HepG2 (cell line): ENCODE data around the gene HLA-DPB1. TPM values are rescaled to one million over a fixed set of nuclear protein-coding genes. Genes with fewer than 3 reads are reported as not detected.

Experiments used
- ATAC-seq: fragments of 200-7000 bp; cut with Tn5 transposase; 3 replicates; pipeline ENCODE4 v1.9.1; 2020; ENCODE audit warnings: mild to moderate bottlenecking, moderate library complexity
- BruUV-seq: library from RNA; stranded (reverse); fragments of 400-500 nt; replicated peaks from 2 replicates; lab custom pipeline; 2021; lab: Mats Ljungman, UMichigan
- CTCF ChIA-PET: fragments of 300-600 bp; formaldehyde crosslinking; extraction: SDS; loops from one replicate; lab custom pipeline; 2021; ENCODE audit warnings: low total read pairs, inconsistent platforms, low intra/inter-chr PET ratio; lab: Yijun Ruan, JAX
- POLR2A ChIA-PET: fragments of 350-600 bp; sonication (Branson Sonifier 250); formaldehyde crosslinking; loops from one replicate; lab custom pipeline; 2020; ENCODE audit warnings: antibody characterized with exemption, inconsistent platforms; lab: Yijun Ruan, JAX
- DNase-seq: peaks from one replicate; pipeline ENCODE4 v3.0.0-alpha.2; 2015; ENCODE audit warnings: low spot score
- FAIRE-seq: peaks from 3 replicates; lab custom pipeline; 2011; peaks lifted over from hg19 to GRCh38; lab: Jason Lieb, UNC
- H2AFZ ChIP-seq: one replicate; pipeline ENCODE4 v1.6.1; 2011; ENCODE audit warnings: low read length, inconsistent platforms
- H3K27ac ChIP-seq: fragments of 300-600 bp; 3 replicates; pipeline ENCODE4 v1.8.0; 2011; ENCODE audit warnings: mixed run types, mild to moderate bottlenecking, mixed read lengths, low read length, inconsistent platforms; ENCODE audit not compliant: insufficient read depth; ENCODE audit errors: extremely low read length
- H3K27me3 ChIP-seq, 2 experiments: fragments of 200-600 bp in 1 of 2; 2 replicates in 1 of 2; 3 replicates in 1 of 2; pipeline versions ENCODE4 v1.6.0 to v1.8.0; 2011; ENCODE audit warnings: low read length in 2 of 2, mild to moderate bottlenecking in 2 of 2, moderate library complexity in 2 of 2, inconsistent platforms in 1 of 2; ENCODE audit not compliant: insufficient read depth in 2 of 2, control insufficient read depth in 1 of 2
- H3K36me3 ChIP-seq, 2 experiments: fragments of 200-600 bp in 1 of 2; replicated peaks in 1 of 2; 2 replicates in 1 of 2; 3 replicates in 1 of 2; pipeline versions ENCODE4 v1.5.1 to v1.8.0; 2011; ENCODE audit warnings: low read length in 2 of 2, inconsistent platforms in 1 of 2; ENCODE audit not compliant: insufficient read depth in 2 of 2, control insufficient read depth in 1 of 2
- H3K4me1 ChIP-seq: 2 replicates; pipeline ENCODE4 v1.5.1; 2012; ENCODE audit warnings: low read length, inconsistent platforms; ENCODE audit not compliant: insufficient read depth
- H3K4me2 ChIP-seq: 2 replicates; pipeline ENCODE4 v1.6.0; 2011; ENCODE audit warnings: low read depth, low read length, inconsistent platforms
- H3K4me3 ChIP-seq, 3 experiments: fragments of 200-600 bp in 1 of 3; sonication (generic), shearing (Covaris generic) in 1 of 3; replicated peaks in 1 of 3; 2 replicates each; pipeline ENCODE4 v1.5.1; 2011 to 2016; ENCODE audit warnings: low read length in 3 of 3, inconsistent platforms in 2 of 3, low read depth in 2 of 3, mild to moderate bottlenecking in 2 of 3, control low read depth in 1 of 3, mixed read lengths in 1 of 3; ENCODE audit not compliant: insufficient read depth in 1 of 3
- H3K79me2 ChIP-seq: one replicate; pipeline ENCODE4 v1.6.1; 2011; ENCODE audit warnings: low read length, inconsistent platforms; ENCODE audit not compliant: insufficient read depth
- H3K9ac ChIP-seq: 2 replicates; pipeline ENCODE4 v1.6.0; 2011; ENCODE audit warnings: mild to moderate bottlenecking, low read depth, low read length, inconsistent platforms; ENCODE audit not compliant: insufficient read depth
- H3K9me3 ChIP-seq: 2 replicates; pipeline ENCODE4 v1.5.1; 2012; ENCODE audit warnings: mild to moderate bottlenecking, low read length
- H4K20me1 ChIP-seq: 2 replicates; pipeline ENCODE4 v1.6.0; 2011; ENCODE audit warnings: inconsistent platforms, mild to moderate bottlenecking, low read length, moderate library complexity; ENCODE audit not compliant: insufficient read depth
- ARID2 ChIP-seq: sonication (generic); formaldehyde crosslinking; IDR thresholded peaks from 2 replicates; pipeline ENCODE4 v1.8.1; 2022; ENCODE audit warnings: mild to moderate bottlenecking, missing genetic modification reagents, borderline replicate concordance
- CC2D1A ChIP-seq: sonication (generic); formaldehyde crosslinking; IDR thresholded peaks from 2 replicates; pipeline ENCODE4 v1.8.1; 2023; ENCODE audit warnings: mild to moderate bottlenecking, missing genetic modification reagents
- FOXA3 ChIP-seq: IDR thresholded peaks from 2 replicates; pipeline ENCODE4 v1.6.1; 2016; ENCODE audit warnings: missing genetic modification reagents, missing compliant biosample characterization
- FOXO1 ChIP-seq: sonication (generic); formaldehyde crosslinking; IDR thresholded peaks from 2 replicates; pipeline ENCODE4 v1.4.0; 2020; ENCODE audit warnings: missing genetic modification reagents
- JARID2 ChIP-seq: sonication (generic); formaldehyde crosslinking; IDR thresholded peaks from 2 replicates; pipeline ENCODE4 v1.8.1; 2023; ENCODE audit warnings: missing genetic modification reagents, inconsistent platforms; ENCODE audit not compliant: insufficient replicate concordance
- KMT2B ChIP-seq: IDR thresholded peaks from 2 replicates; pipeline ENCODE4 v1.6.1; 2016; ENCODE audit warnings: missing genetic modification reagents, missing compliant biosample characterization
- MATR3 ChIP-seq: sonication (generic); formaldehyde crosslinking; IDR thresholded peaks from 2 replicates; pipeline ENCODE4 v1.4.0; 2020; ENCODE audit warnings: missing genetic modification reagents
- MEF2D ChIP-seq: sonication (generic); formaldehyde crosslinking; IDR thresholded peaks from 2 replicates; pipeline ENCODE4 v1.5.1; 2020; ENCODE audit warnings: mild to moderate bottlenecking, missing genetic modification reagents
- MXD3 ChIP-seq: IDR thresholded peaks from 2 replicates; pipeline ENCODE4 v1.6.1; 2016; ENCODE audit warnings: mild to moderate bottlenecking, missing biosample characterization, missing genetic modification reagents
- NR2F6 ChIP-seq, 2 experiments: IDR thresholded peaks; 2 replicates each; pipeline ENCODE4 v1.6.1; 2016; ENCODE audit warnings: antibody characterized with exemption in 1 of 2, mild to moderate bottlenecking in 1 of 2
- POGK ChIP-seq: sonication (generic); formaldehyde crosslinking; conservative IDR thresholded peaks from 2 replicates; pipeline ENCODE4 v1.8.0; 2022; ENCODE audit warnings: mild to moderate bottlenecking, moderate library complexity, missing genetic modification reagents
- RELA ChIP-seq: sonication (generic); formaldehyde crosslinking; IDR thresholded peaks from 2 replicates; pipeline ENCODE4 v1.4.0; 2020; ENCODE audit warnings: missing genetic modification reagents
- SMARCE1 ChIP-seq: fragments of 450-650 bp; IDR thresholded peaks from 2 replicates; pipeline ENCODE4 v1.6.1; 2017; ENCODE audit warnings: borderline replicate concordance
- SOX13 ChIP-seq, 3 experiments: fragments of 450-650 bp in 1 of 3; sonication (generic) in 1 of 3; formaldehyde crosslinking in 1 of 3; IDR thresholded peaks in 2 of 3; conservative IDR thresholded peaks in 1 of 3; 2 replicates each; pipeline versions ENCODE4 v1.5.0 to v1.6.1; 2016 to 2020; ENCODE audit warnings: antibody characterized with exemption in 1 of 3, mild to moderate bottlenecking in 1 of 3, missing compliant biosample characterization in 1 of 3, missing genetic modification reagents in 1 of 3, moderate library complexity in 1 of 3
- SP1 ChIP-seq, 2 experiments: fragments of 450-650 bp in 1 of 2; sonication (generic) in 1 of 2; formaldehyde crosslinking in 1 of 2; IDR thresholded peaks; 2 replicates each; pipeline versions ENCODE4 v1.4.0 to v1.6.1; 2016 to 2020; ENCODE audit warnings: missing genetic modification reagents in 1 of 2
- ZBTB37 ChIP-seq: sonication (generic); formaldehyde crosslinking; IDR thresholded peaks from 2 replicates; pipeline ENCODE4 v1.4.0; 2020; ENCODE audit warnings: mild to moderate bottlenecking, missing genetic modification reagents
- ZIK1 ChIP-seq: sonication (generic); formaldehyde crosslinking; IDR thresholded peaks from 2 replicates; pipeline ENCODE4 v1.5.0; 2020; ENCODE audit warnings: mild to moderate bottlenecking, low read depth, missing genetic modification reagents, borderline replicate concordance
- ZNF230 ChIP-seq: sonication (generic); formaldehyde crosslinking; IDR thresholded peaks from 2 replicates; pipeline ENCODE4 v1.4.0; 2020; ENCODE audit warnings: mild to moderate bottlenecking, missing genetic modification reagents
- ZNF44 ChIP-seq: sonication (generic); formaldehyde crosslinking; IDR thresholded peaks from 2 replicates; pipeline ENCODE4 v1.5.1; 2020; ENCODE audit warnings: mild to moderate bottlenecking, missing genetic modification reagents
- ZNF644 ChIP-seq: IDR thresholded peaks from 2 replicates; pipeline ENCODE4 v1.6.1; 2016; ENCODE audit warnings: low read depth
- ZNF879 ChIP-seq: sonication (generic); formaldehyde crosslinking; IDR thresholded peaks from 2 replicates; pipeline ENCODE4 v1.8.1; 2023; ENCODE audit warnings: missing genetic modification reagents
- WGBS: methylation state at CpG from one replicate; pipeline ENCODE4 v1.1.6; 2017; ENCODE audit warnings: low lambda C conversion rate; 5-methylcytosine and 5-hydroxymethylcytosine counted together
- in situ Hi-C: cut with HindIII; loops from 2 replicates; pipeline ENCODE4 v1.10.0; 2017; ENCODE audit warnings: low pct_unique_long_range_greater_than_20kb; ENCODE audit not compliant: extremely low pct_ligation_motif_present
- intact Hi-C: fragments of 100-400 bp; cut with micrococcal nuclease; formaldehyde crosslinking; loops from one replicate; pipeline ENCODE4 v1.10.0; 2022; ENCODE audit not compliant: unreplicated experiment
- polyA plus RNA-seq, 8 experiments: library from polyadenylated mRNA; depleted of rRNA in 3 of 8; stranded (reverse) in 7 of 8; unstranded in 1 of 8; fragments of >200 nt; fragmentation: Illumina TruSeq in 4 of 8; extraction: Trizol in 4 of 8; gene quantifications; 2 replicates each; pipeline versions ENCODE4 v1.2.1 to v1.2.3, GENCODE V29; 2011 to 2016; ENCODE audit warnings: low read depth in 4 of 8, missing spikeins in 1 of 8, mixed read lengths in 1 of 8; ENCODE audit not compliant: insufficient read depth in 1 of 8
- total RNA-seq, 5 experiments: library from RNA; depleted of rRNA; stranded (reverse); fragments of >200 nt; fragmentation: Illumina TruSeq; extraction: Trizol; gene quantifications; 2 replicates each; pipeline ENCODE4 v1.2.3, GENCODE V29; 2016; ENCODE audit warnings: low read depth in 1 of 5

The HLA-DPB1 gene
- total and polyA plus RNA-seq, 2 of the 13 experiments (the other 11 are each of a cell fraction or from before 2014, with no cell fraction given) = not detected

GRCh38 chr6:33124947-33125346, 49.2 kb downstream of the HLA-DPB1 start:
- no peak for ATAC-seq
- no peaks in the 10 kb centered on the region for H4K20me1 ChIP-seq
- POLR2A ChIA-PET = no interaction called here
- H3K9ac ChIP-seq = no peak overlapping the region
- 15% methylated on average over 4 of the region's 4 CpGs for WGBS
- no peak for FAIRE-seq
- H3K36me3 ChIP-seq = no peaks in the 10 kb centered on the region
- no peak overlapping the region for H2AFZ ChIP-seq
- peaks cover 12% of the 10 kb centered on the region for H3K9me3 ChIP-seq
- intact Hi-C loops = no loop called here
- H3K4me2 ChIP-seq = 0 out of 2 replicates have a peak overlapping the region, but pooled peaks have one; percentile 1
- H3K27me3 ChIP-seq = no peaks in the 10 kb centered on the region; a peak in 1 of 5 replicates
- CTCF ChIA-PET = interaction anchor here (0.6 to 2.2 kb wide), 3 partner anchors 23 to 290 kb away, joined by 3 to 14 read pairs (median 12); no protein-coding TSS in a partner anchor
- H3K4me3 ChIP-seq = no peak overlapping the region
- DNase-seq = no peak
- no TSS peak for BruUV-seq
- H3K79me2 ChIP-seq = no peaks in the 10 kb centered on the region
- no peak overlapping the region for H3K27ac ChIP-seq
- peaks cover 38% of the 10 kb centered on the region for H3K4me1 ChIP-seq
- in situ Hi-C loops = no loop called here
- TF ChIP-seq SP1 (IDR thresholded peaks at IDR 0.05) (no peak), SP1 (CRISPR knock-in tag; IDR thresholded peaks at IDR 0.05) (no peak), JARID2 (CRISPR knock-in tag) (no peak), SOX13 (IDR thresholded peaks at IDR 0.05) (no peak), SOX13 (CRISPR knock-in tag; conservative IDR thresholded peaks at IDR 0.05 in 1 of 2, IDR thresholded peaks at IDR 0.05 in 1 of 2) (peak in 1 of 2 experiments; percentile 60; a peak in 2 of 4 replicates), MEF2D (CRISPR knock-in tag) (no peak), NR2F6 (IDR thresholded peaks at IDR 0.05) (peak; percentile 52; the same call in 1 of the 2 replicates), NR2F6 (CRISPR knock-in tag; IDR thresholded peaks at IDR 0.05) (0 out of 2 replicates have a peak, but pooled peaks have one; percentile 39), MATR3 (CRISPR knock-in tag) (no peak), ZIK1 (CRISPR knock-in tag) (no peak), ARID2 (CRISPR knock-in tag) (no peak), ZNF644 (no peak), CC2D1A (CRISPR knock-in tag) (no peak), ZNF44 (CRISPR knock-in tag) (no peak), FOXA3 (CRISPR knock-in tag) (no peak), RELA (CRISPR knock-in tag) (no peak), KMT2B (CRISPR knock-in tag) (no peak), POGK (CRISPR knock-in tag) (no peak), ZBTB37 (CRISPR knock-in tag) (no peak), ZNF230 (no peak), ZNF879 (CRISPR knock-in tag) (no peak), FOXO1 (no peak), SMARCE1 (no peak), MXD3 (CRISPR knock-in tag) (no peak)
